ENCODE measurements around the gene ELFN1.

- TF ChIP-seq CTCF (IDR thresholded peaks at IDR 0.05) (no peak), POLR2A (IDR thresholded peaks at IDR 0.05) (no peak)
These were observed 3.7 kb upstream of the ELFN1 start for GRCh38 chr7:1666317-1666822.
